GM23338 (cell line): ENCODE measurements around the gene USP20. TPM values are rescaled to one million over a fixed set of nuclear protein-coding genes. Genes with fewer than 3 reads are reported as not detected.

Source experiments
- ATAC-seq: fragments of 200-7000 bp; cut with Tn5 transposase; 3 replicates; pipeline ENCODE4 v1.9.1; 2020
- DNase-seq: peaks from one replicate; pipeline ENCODE4 v3.0.0-alpha.2; 2015; ENCODE audit warnings: low spot score
- H2AFZ ChIP-seq: fragments of 200-600 bp; sonication (generic); 2 replicates; pipeline ENCODE4 v1.8.0; 2016; ENCODE audit warnings: antibody characterized with exemption, mild to moderate bottlenecking, moderate library complexity
- H3F3A ChIP-seq: fragments of 200-600 bp; sonication (generic); replicated peaks from 2 replicates; pipeline ENCODE4 v1.8.0; 2017; ENCODE audit warnings: antibody characterized with exemption, mixed run types, low read depth
- H3K27ac ChIP-seq: fragments of 200-600 bp; sonication (generic); 2 replicates; pipeline ENCODE4 v1.6.1; 2016; ENCODE audit warnings: low read depth
- H3K27me3 ChIP-seq: fragments of 200-600 bp; sonication (generic); 2 replicates; pipeline ENCODE4 v1.8.0; 2016; ENCODE audit warnings: mild to moderate bottlenecking, mixed run types, moderate library complexity; ENCODE audit not compliant: insufficient read depth
- H3K36me3 ChIP-seq: fragments of 200-600 bp; sonication (generic); 2 replicates; pipeline ENCODE4 v1.8.0; 2016; ENCODE audit warnings: mild to moderate bottlenecking; ENCODE audit not compliant: insufficient read depth
- H3K4me1 ChIP-seq: fragments of 200-600 bp; sonication (generic); 2 replicates; pipeline ENCODE4 v1.8.0; 2016; ENCODE audit warnings: mild to moderate bottlenecking, moderate library complexity; ENCODE audit not compliant: insufficient read depth
- H3K4me2 ChIP-seq: fragments of 200-600 bp; sonication (generic); 2 replicates; pipeline ENCODE4 v1.7.1; 2017; ENCODE audit warnings: mixed run types
- H3K4me3 ChIP-seq: fragments of 200-600 bp; sonication (generic); 2 replicates; pipeline ENCODE4 v1.6.1; 2016; ENCODE audit warnings: mixed run types
- H3K79me2 ChIP-seq: fragments of 200-600 bp; sonication (generic); replicated peaks from 2 replicates; pipeline ENCODE4 v1.8.0; 2017; ENCODE audit warnings: mild to moderate bottlenecking; ENCODE audit not compliant: insufficient read depth
- H3K9me2 ChIP-seq: fragments of 200-600 bp; sonication (generic); 2 replicates; pipeline ENCODE4 v1.8.0; 2017; ENCODE audit not compliant: insufficient read depth
- H4K20me1 ChIP-seq: fragments of 200-600 bp; sonication (generic); replicated peaks from 2 replicates; pipeline ENCODE4 v1.8.0; 2017; ENCODE audit warnings: mild to moderate bottlenecking; ENCODE audit not compliant: insufficient read depth
- H3K27ac Mint-ChIP-seq: 2 replicates; pipeline ENCODE4 v1.8.0; 2020; ENCODE audit warnings: inconsistent platforms, mild to moderate bottlenecking, moderate library complexity, mixed read lengths
- H3K27me3 Mint-ChIP-seq: 3 replicates; pipeline ENCODE4 v1.8.0; 2022; ENCODE audit warnings: low read depth, mild to moderate bottlenecking, moderate library complexity, mixed read lengths, inconsistent platforms; ENCODE audit not compliant: insufficient read depth, poor library complexity
- H3K36me3 Mint-ChIP-seq: 3 replicates; pipeline ENCODE4 v1.8.0; 2021; ENCODE audit warnings: low read depth, mild to moderate bottlenecking, inconsistent platforms, moderate library complexity, mixed read lengths
- H3K4me1 Mint-ChIP-seq: 3 replicates; pipeline ENCODE4 v1.8.0; 2020; ENCODE audit warnings: mild to moderate bottlenecking, inconsistent platforms, mixed read lengths
- H3K4me3 Mint-ChIP-seq: 3 replicates; pipeline ENCODE4 v1.8.0; 2021; ENCODE audit warnings: moderate library complexity, mild to moderate bottlenecking, inconsistent platforms, mixed read lengths
- H3K9me3 Mint-ChIP-seq: 3 replicates; pipeline ENCODE4 v1.8.0; 2020; ENCODE audit warnings: moderate library complexity, mild to moderate bottlenecking, inconsistent platforms, mixed read lengths
- CREB1 ChIP-seq: fragments of 250-450 bp; sonication (Bioruptor Pico); IDR thresholded peaks from 2 replicates; pipeline ENCODE4 v1.5.0; 2020; ENCODE audit warnings: low read depth, mild to moderate bottlenecking, moderate library complexity
- ETS1 ChIP-seq: IDR thresholded peaks from 2 replicates; pipeline ENCODE4 v1.6.1; 2016; ENCODE audit warnings: antibody characterized with exemption
- EZH2phosphoT487 ChIP-seq: fragments of 200-600 bp; sonication (generic); IDR thresholded peaks from one replicate; pipeline ENCODE4 v1.8.1; 2018; ENCODE audit warnings: antibody characterized with exemption; ENCODE audit not compliant: unreplicated experiment
- JUNB ChIP-seq: IDR thresholded peaks from one replicate; pipeline ENCODE4 v1.6.1; 2016; ENCODE audit warnings: antibody characterized with exemption; ENCODE audit not compliant: unreplicated experiment
- NANOG ChIP-seq: IDR thresholded peaks from 2 replicates; pipeline ENCODE4 v1.6.1; 2016; ENCODE audit warnings: antibody characterized with exemption, borderline replicate concordance
- POLR2AphosphoS5 ChIP-seq: IDR thresholded peaks from 2 replicates; pipeline ENCODE4 v1.6.1; 2016; ENCODE audit warnings: antibody characterized with exemption, low read depth
- REST ChIP-seq: IDR thresholded peaks from one replicate; pipeline ENCODE4 v1.6.1; 2018; ENCODE audit warnings: antibody characterized with exemption; ENCODE audit not compliant: unreplicated experiment
- ZNF114 ChIP-seq: fragments of 250-450 bp; sonication (Bioruptor Pico); IDR thresholded peaks from 2 replicates; pipeline ENCODE4 v1.5.0; 2020; ENCODE audit warnings: mild to moderate bottlenecking, moderate library complexity
- ZNF331 ChIP-seq: fragments of 250-450 bp; sonication (Bioruptor Pico); IDR thresholded peaks from 2 replicates; pipeline ENCODE4 v1.5.0; 2020; ENCODE audit warnings: low read depth, mild to moderate bottlenecking, moderate library complexity
- polyA plus RNA-seq: library from polyadenylated mRNA; unstranded; fragments of >200 nt; fragmentation: Nextera tagmentation; extraction: Ambion mirVana; gene quantifications from 2 replicates; pipeline ENCODE4 v1.2.1, GENCODE V29; 2016
- total RNA-seq: library from RNA; depleted of rRNA; stranded (reverse); fragments of >200 nt; shearing (Covaris generic); gene quantifications from 2 replicates; pipeline ENCODE4 v1.2.3, GENCODE V29; 2014

The USP20 gene
- total and polyA plus RNA-seq, 2 experiments from 2014 or later: 10.4 to 13.0 TPM

- Mint-ChIP-seq H3K27me3 (peaks cover 3% of the 10 kb centered on the region), H3K27ac (no peak overlapping the region), H3K9me3 (no peaks in the 10 kb centered on the region), H3K36me3 (peaks cover 12% of the 10 kb centered on the region), H3K4me1 (no peaks in the 10 kb centered on the region), H3K4me3 (no peak overlapping the region)
- no peaks in the 10 kb centered on the region for H3K4me1 ChIP-seq
- no peaks in the 10 kb centered on the region for H3K9me2 ChIP-seq
- no peak overlapping the region for H2AFZ ChIP-seq
- no peaks in the 10 kb centered on the region for H3K27me3 ChIP-seq
- no peak for TF ChIP-seq CREB1 (CRISPR knock-in tag)
- ATAC-seq (no peak), DNase-seq (no peak)
- no peaks in the 10 kb centered on the region for H3K79me2 ChIP-seq
- no peak overlapping the region for H3K4me2 ChIP-seq
- H3F3A ChIP-seq: no peaks in the 10 kb centered on the region
- no peak overlapping the region for H3K4me3 ChIP-seq
- H3K27ac ChIP-seq: no peak overlapping the region
- H3K36me3 ChIP-seq: no peaks in the 10 kb centered on the region
- H4K20me1 ChIP-seq: no peaks in the 10 kb centered on the region; the same call in 1 of the 2 replicates
These were observed 19.4 kb downstream of the USP20 start for GRCh38 chr9:129854588-129855110.

DNA sequence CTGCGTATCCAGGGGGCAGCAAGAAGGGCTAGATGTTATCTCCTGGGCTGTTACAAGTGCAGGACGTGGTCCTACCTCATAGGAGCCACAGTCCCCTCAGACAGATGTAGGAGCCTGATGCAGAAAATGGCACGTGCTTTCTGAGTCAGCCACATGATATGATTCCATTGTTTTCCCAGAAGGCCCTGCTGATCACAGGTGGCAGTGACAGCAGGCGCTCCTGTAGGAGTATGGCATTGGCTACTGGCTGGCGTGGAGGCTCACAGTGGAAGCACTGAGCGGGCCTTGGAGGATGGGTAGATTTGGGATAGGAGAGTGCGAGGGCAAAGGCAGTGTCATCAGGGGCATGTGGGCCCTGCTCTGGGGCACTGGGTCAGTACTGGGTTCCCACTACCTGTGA lies 21.9 kb downstream of the USP20 start:
- H3K4me2 ChIP-seq: no peak overlapping the region
- H4K20me1 ChIP-seq: no peaks in the 10 kb centered on the region; the same call in 1 of the 2 replicates
- no peaks in the 10 kb centered on the region for H3K79me2 ChIP-seq
- H3K27me3 Mint-ChIP-seq: peaks cover 3% of the 10 kb centered on the region
- DNase-seq (no peak), ATAC-seq (no peak)
- H3F3A ChIP-seq: no peaks in the 10 kb centered on the region
- no peak overlapping the region for H3K4me3 Mint-ChIP-seq
- no peaks in the 10 kb centered on the region for H3K9me3 Mint-ChIP-seq
- no peak overlapping the region for H3K27ac Mint-ChIP-seq
- H3K36me3 Mint-ChIP-seq: peaks cover 18% of the 10 kb centered on the region
- no peaks in the 10 kb centered on the region for H3K36me3 ChIP-seq
- no peaks in the 10 kb centered on the region for H3K9me2 ChIP-seq
- H3K4me3 ChIP-seq: no peak overlapping the region
- no peaks in the 10 kb centered on the region for H3K4me1 ChIP-seq
- no peaks in the 10 kb centered on the region for H3K4me1 Mint-ChIP-seq
- TF ChIP-seq ZNF114: no peak
- no peak for TF ChIP-seq EZH2phosphoT487
- TF ChIP-seq NANOG: no peak
- TF ChIP-seq REST: no peak
- no peak for TF ChIP-seq ETS1
- no peak for TF ChIP-seq ZNF331 (CRISPR knock-in tag)
- no peak for TF ChIP-seq POLR2AphosphoS5
- no peak for TF ChIP-seq JUNB
- H3K27me3 ChIP-seq: no peaks in the 10 kb centered on the region
- H3K27ac ChIP-seq: no peak overlapping the region
- H2AFZ ChIP-seq: no peak overlapping the region
